ENCODE results near the gene BOK. TPM values are rescaled to one million over a fixed set of nuclear protein-coding genes. Genes with fewer than 3 reads are reported as not detected.

BOK gene
- total RNA-seq, 1 donor, result 15.3 TPM

GRCh38 chr2:241612156-241613016 is 53.8 kb downstream of the BOK start:
- TF ChIP-seq CTCF (IDR thresholded peaks at IDR 0.05; ENCODE audit: insufficient read depth, low read length), result no peak
- no peak overlapping the region for H3K4me3 ChIP-seq (ENCODE audit: low read depth, low read length)
- no peak for DNase-seq (ENCODE audit: low read depth)

DNA sequence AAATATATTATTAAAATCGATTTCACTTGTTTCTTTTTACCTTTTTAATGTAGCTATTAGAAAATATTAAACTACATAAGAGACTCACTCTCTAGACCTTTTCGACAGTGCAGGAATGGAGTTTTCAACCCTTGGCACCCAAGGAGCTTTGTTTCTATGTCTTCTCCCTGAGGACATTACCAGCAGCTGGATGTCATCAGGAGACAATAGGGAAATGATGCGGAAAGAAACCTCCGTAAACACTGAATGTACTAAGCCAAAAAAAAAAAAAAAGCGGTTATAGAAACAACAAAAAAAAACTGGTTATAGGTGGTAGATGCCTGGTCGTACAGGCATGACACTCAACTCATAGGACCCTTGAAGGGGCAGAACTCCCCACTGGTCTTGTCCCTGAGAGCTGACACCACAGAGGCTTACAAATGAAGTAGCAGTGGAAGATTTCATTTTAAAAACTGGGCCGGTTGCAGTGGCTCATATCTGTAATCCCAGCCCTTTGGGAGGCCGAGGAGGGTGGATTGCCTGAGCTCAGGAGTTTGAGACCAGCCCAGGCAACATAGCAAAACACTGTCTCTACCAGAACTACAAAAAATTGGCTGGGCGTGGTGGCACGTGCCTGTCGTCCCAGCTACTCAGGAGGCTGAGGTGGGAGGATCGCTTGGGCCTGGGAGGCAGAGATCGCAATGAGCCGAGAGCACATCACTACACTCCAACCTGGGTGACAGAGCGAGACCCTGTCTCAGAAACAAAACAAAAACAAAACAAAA is 54.7 kb downstream of the BOK start:
- DNase-seq (ENCODE audit: low read depth), result peak; percentile 43
- H3K4me3 ChIP-seq (ENCODE audit: low read depth, low read length), result no peak overlapping the region
- no peak for TF ChIP-seq CTCF (IDR thresholded peaks at IDR 0.05; ENCODE audit: insufficient read depth, low read length)

GRCh38 chr2:241615041-241615440 is 56.5 kb downstream of the BOK start:
- DNase-seq (ENCODE audit: low read depth), result no peak
- TF ChIP-seq CTCF (IDR thresholded peaks at IDR 0.05; ENCODE audit: insufficient read depth, low read length), result no peak
- no peak overlapping the region for H3K4me3 ChIP-seq (ENCODE audit: low read depth, low read length)

- TF ChIP-seq CTCF (IDR thresholded peaks at IDR 0.05; ENCODE audit: insufficient read depth, low read length), result no peak
- no peak for DNase-seq (ENCODE audit: low read depth)
- H3K4me3 ChIP-seq (ENCODE audit: low read depth, low read length), result no peak overlapping the region
These were observed 57.0 kb downstream of the BOK start for GRCh38 chr2:241615522-241616052.

DNA sequence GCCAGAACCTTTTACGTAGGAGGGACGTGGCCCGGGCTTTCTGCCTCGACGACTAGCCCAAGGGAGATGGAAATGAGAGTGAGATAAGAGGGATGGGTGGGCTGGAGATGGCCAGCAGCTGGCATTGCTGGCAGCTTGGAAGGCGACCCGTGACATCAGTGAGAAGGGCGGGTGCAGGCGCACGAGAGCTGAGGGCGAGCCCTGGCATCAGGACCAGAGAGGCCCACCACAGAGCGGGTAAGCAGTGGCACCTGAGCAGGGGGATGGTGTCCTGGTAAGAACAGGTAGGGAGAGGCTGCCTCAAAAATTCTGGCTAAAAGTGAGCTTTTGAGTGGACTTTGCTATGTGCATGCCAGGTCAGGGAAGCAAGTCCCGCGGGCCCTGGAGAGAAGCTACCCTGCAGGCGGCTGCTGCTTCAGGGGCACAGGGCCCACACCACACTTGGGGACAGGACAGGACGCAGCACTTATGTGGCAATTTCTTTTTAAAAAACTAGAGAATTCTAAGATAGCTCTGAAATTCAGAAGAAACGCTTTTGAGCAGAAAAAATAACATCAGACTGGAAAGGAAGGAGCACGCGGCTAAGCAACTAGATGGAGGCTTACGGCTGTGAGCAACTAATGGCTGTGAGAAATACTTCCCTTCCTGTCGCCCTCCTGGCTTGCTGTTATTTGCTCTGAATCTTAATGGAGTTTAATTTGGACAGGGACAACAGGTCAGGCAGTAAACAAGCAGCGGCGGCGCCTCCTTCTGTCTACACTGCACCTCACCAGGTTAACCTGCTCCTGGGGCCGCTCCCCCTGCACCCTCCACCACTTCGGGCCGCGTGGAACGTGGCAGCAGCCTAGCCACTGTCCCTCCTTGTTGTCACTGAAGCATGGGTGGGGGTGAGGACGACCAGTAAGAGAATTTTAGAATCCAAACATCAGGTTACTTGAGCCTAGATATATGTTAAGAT is 57.9 kb downstream of the BOK start:
- no peak for TF ChIP-seq CTCF (IDR thresholded peaks at IDR 0.05; ENCODE audit: insufficient read depth, low read length)
- no peak for DNase-seq (ENCODE audit: low read depth)
- no peak overlapping the region for H3K4me3 ChIP-seq (ENCODE audit: low read depth, low read length)

Data from fibroblast of the aortic adventitia (primary cell).